GM10248 (cell line): ENCODE data around the gene GALNT9.

Experiments used
- CTCF ChIA-PET: fragments of 300-600 bp; sonication (Branson Sonifier 250); formaldehyde crosslinking; extraction: SDS; loops from one replicate; lab custom pipeline; 2021; ENCODE audit warnings: antibody characterized with exemption; lab: Yijun Ruan, JAX
- POLR2A ChIA-PET: fragments of 350-650 bp; sonication (Branson Sonifier 250); formaldehyde crosslinking; extraction: SDS; loops from one replicate; lab custom pipeline; 2020; ENCODE audit warnings: antibody characterized with exemption; lab: Yijun Ruan, JAX
- DNase-seq: peaks from one replicate; pipeline ENCODE4 v3.0.0; 2012; ENCODE audit errors: extremely low spot score
- CTCF ChIP-seq: IDR thresholded peaks from 2 replicates; pipeline ENCODE4 v1.5.1; 2012; ENCODE audit warnings: mild to moderate bottlenecking, low read depth; ENCODE audit errors: extremely low read depth, missing control alignments, control extremely low read depth

The GALNT9 gene

GRCh38 chr12:132190834-132191500 lies 138.4 kb downstream of the GALNT9 start:
- POLR2A ChIA-PET: no interaction called here
- no peak for TF ChIP-seq CTCF
- CTCF ChIA-PET: no interaction called here
- no peak for DNase-seq

GRCh38 chr12:132190012-132190755 lies 139.2 kb downstream of the GALNT9 start:
- ChIA-PET CTCF (interaction anchor here (1.1 to 1.6 kb wide), 3 partner anchors 36 to 225 kb away, joined by 3 to 4 read pairs (median 4); no protein-coding TSS in a partner anchor), POLR2A (no interaction called here)
- no peak for TF ChIP-seq CTCF
- DNase-seq: no peak

GRCh38 chr12:132189378-132190011 lies 139.9 kb downstream of the GALNT9 start:
- ChIA-PET CTCF (interaction anchor here (1.1 to 1.6 kb wide), 3 partner anchors 35 to 226 kb away, joined by 3 to 4 read pairs (median 4); no protein-coding TSS in a partner anchor), POLR2A (no interaction called here)
- TF ChIP-seq CTCF: no peak
- peak; percentile 96 for DNase-seq

- POLR2A ChIA-PET: no interaction called here
- CTCF ChIA-PET: interaction anchor here (1.3 to 1.6 kb wide), 2 partner anchors 35 to 225 kb away, joined by 4 read pairs; no protein-coding TSS in a partner anchor
- peak; percentile 18 for TF ChIP-seq CTCF
- no peak for DNase-seq
Observed at GRCh38 chr12:132188916-132189325, 140.5 kb downstream of the GALNT9 start.

GRCh38 chr12:132188451-132188901 lies 140.9 kb downstream of the GALNT9 start:
- TF ChIP-seq CTCF: no peak
- CTCF ChIA-PET: interaction anchor here (1.3 to 1.6 kb wide), 2 partner anchors 34 to 225 kb away, joined by 4 read pairs; no protein-coding TSS in a partner anchor

More at GRCh38 chr12:132188451-132188901, 140.9 kb downstream of the GALNT9 start:
- POLR2A ChIA-PET: no interaction called here
- DNase-seq: no peak
